ENCODE results near the gene SMG5.

SMG5 gene

GRCh38 chr1:156204686-156205085 is 77.9 kb downstream of the SMG5 start:
- no peak for FAIRE-seq

DNA sequence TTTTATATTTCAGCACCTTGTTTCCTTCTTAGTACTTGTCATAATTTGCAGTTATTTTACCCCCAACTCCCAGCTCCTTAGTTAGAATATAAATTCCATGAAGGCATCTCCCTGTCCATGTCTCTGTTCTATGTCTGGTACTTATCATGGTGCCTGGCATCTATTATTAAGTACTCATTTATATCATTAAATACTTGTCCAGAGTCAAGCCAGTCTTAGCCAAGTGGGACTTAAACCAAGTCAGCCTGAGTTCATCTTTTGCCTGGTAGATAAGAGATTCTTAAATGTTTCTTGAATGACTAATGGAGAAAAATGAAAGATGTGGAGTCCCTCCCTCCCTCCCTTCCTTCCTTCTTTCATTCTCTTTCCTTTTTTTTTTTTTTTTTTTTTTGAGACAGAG is 79.3 kb downstream of the SMG5 start:
- no peak for FAIRE-seq

DNA sequence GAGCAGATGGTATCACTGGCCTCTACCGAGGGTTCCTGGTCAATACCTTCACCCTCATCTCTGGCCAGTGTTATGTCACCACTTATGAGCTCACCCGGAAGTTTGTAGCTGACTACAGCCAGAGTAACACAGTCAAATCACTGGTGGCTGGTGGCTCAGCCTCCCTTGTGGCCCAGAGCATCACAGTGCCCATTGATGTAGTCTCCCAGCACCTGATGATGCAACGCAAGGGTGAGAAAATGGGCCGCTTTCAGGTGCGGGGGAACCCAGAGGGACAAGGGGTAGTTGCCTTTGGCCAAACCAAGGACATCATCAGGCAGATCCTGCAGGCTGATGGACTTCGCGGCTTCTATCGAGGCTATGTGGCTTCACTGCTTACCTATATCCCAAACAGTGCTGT is 82.6 kb downstream of the SMG5 start:
- no peak for FAIRE-seq

Measured in islet of Langerhans (tissue), 1 donor.